Cerebellar nuclear complex (tissue), 1 donor: Measurements from ENCODE around the gene TP53I13.
A peak's percentile ranks its signal among the peaks of the same experiment; 100 is the strongest.

Source experiments
- DNase-seq, 2 experiments: peaks; one replicate each; lab custom pipeline; 2025; lab: John Stamatoyannopoulos, UW

Gene TP53I13

DNA sequence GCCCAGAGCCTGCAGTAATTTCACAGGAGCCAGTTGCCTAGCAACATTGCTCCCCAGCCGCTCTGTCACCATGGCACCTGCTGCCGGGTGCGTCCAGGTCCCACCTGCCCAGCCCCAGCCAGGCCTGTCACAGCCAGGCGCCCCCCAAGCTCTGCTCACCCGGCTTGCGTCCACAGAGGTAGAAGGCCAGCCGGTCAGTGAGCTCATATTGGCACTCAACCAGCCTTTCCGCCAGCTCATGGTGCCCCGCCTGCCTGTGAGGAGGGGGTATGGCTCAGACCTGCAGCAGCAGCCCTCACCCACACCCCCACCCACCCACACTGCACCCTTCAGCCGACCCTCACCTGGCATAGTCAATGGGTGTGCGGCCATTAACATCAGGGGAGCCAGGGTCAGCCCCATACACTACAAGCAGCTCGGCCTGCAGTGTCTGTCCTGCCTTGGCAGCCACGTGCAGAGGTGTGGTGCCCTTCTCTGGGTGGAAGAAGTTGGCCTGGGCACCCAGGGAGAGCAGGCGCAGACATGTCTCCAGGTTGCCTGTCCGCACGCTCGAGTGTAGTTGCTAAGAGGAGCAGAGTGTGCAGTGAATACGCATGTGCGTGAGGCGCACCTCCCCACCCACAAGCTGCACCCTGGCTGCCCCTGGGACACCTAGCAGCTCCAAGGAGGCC is 13.2 kb downstream of the TP53I13 start:
- DNase-seq: no peak

DNA sequence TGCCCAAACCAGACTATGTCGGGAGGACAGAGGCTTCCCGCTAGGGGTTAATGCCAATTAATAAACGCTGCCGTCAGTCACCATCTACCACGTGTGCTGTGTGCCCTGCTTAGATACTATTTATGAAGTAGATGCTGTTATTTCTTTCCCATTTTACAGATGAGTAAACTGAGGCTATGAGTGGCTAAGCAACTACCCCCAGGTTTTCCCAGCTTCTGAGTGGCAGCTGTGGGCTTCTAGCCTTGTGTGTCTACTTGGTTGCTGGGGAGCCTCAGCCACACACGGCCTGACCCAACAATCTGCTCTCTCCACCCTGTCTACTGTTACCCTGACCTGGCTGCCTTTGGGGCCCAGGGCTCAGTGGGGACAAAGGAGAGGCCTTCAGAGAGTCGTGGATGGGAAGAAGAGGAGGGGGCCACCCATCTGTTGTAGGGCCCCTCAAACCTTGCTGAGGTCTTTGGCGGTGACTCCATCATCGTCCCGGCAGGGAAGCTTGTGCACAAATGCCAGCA is 13.8 kb downstream of the TP53I13 start:
- no peak for DNase-seq

DNA sequence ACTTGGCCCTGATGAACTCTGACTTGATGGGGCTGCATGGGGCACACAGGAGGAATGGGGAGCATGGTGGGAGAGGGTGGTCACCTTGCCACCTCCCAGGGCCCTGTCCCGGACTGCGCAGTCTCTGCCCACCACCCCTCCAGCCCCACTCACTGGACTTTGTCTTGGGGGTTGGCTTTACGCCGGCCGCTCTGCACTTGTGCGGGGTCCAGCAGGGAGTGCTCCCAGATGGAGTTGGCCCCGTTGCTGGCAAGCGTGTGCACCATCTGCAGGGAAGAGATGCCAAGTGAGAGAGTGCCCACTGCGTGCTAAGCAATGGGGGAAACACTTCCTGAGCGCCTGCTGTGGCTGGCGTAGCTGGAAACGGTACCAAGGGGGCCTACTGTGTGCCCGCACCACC is 14.3 kb downstream of the TP53I13 start:
- peak in 1 of 2 experiments; percentile 59 for DNase-seq

DNA sequence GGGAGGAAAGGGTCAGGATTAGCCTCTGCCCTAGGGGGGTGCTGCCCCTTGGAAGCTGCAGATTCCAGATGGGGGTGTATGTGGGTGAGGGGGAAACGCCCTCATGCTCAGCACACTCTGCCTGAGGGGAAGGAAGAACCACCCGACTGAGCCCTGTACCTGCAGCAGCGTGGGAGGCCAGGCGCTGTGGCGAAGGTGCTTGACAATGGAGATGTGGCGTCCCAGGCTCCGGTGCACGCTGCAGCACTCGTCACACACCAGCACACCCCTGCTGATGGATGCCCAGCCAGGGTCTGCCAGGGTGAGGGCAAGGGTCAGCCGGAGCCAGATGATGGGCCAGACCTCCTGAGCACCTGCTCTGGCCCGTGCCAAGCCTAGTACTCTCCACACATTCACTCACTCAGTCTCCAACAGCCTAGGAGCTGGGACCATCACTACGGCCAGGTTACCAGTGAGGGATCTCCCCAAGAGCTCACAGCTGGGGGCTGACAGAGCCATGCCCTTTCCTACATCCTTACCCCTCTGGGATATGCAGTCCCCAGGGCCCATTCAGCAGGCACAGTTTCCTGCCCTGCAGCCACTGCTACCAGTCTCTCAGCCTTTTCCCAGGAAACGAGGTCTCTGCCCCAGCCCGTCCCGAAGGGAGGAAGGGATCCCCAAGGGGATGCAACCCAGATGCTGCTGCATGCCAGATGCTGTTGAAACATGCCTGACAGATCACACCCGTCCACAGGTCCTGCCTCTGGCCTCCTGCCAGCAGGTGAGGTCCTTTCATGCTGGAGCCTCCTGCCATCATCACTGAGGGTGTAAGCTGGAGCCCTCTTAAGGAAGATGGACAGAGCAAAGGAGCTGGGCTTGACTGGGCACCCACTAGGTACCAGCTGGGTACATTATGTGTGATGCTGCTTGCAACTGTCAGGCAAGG is 15.1 kb downstream of the TP53I13 start:
- no peak for DNase-seq

- no peak for DNase-seq
Observed at GRCh38 chr17:29584452-29585079, 16.1 kb downstream of the TP53I13 start.

DNA sequence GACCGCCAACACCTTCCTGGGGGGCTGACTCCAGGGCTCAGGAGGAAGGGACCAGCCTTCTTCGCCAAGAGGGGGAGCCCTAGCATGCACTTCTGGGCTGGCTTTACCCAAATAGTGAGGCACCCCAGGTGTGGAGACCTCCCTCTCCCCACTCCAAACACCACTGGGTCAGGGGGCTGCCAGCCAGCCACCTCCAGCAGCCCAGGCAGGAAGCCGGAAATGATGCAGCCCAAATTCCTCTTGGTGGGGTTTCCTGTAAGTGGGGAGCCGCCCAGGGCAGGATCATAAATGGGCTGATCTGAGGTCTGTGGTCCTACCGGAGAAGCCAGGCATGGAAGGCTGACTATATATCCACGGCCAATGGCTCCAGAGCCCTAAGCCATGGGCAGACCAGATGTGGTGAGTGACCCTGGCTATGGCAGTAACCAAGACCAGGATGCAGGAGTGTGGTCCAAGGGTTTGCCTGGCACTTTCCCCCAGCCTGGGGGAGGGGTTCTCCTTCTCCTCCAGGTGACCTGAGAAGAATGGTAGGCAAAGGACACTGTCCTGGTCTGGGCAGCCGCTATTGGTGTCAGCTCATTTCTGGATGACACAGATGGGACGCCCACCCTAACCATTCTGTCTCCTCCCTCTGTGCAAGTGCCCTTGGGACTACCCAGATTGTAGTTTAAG is 16.7 kb downstream of the TP53I13 start:
- no peak for DNase-seq

DNA sequence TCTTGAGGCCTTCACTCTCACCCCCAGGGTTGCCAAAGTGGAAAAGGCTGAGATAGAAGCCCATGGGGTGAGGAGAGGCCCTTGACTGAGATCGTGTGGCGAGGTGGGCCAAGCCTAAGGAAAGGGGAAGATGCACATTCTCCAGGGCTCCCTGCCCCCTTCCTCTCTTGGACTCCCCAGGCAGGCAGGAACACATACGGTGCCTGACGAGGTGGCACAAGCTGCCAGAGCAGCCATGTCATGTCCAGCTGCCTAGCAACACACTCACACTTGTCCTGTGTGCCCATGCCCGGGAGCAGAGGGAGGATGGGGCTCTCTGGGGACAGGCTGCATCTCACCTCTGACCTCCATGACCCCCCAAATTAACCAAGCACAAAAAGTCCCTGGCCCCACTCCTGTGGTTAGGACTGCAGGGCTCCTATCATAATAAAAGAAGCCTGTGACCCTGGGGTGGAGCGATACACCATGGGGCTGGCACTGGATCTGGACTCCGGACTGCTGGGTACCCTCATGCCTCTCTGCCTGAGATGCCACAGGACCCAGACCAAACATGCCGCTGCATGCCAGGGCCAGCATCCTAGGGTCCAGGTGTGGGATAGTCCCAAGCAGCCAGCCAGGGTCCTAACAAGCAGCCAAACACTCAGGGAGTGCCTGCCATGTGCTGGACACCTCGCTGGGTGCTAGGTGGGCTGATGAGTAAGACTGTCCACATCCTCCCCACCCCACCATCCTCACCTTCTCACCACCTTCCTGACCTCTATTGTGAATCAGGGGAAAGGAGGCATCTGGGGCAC is 18.4 kb downstream of the TP53I13 start:
- DNase-seq: no peak

- no peak for DNase-seq
Observed at GRCh38 chr17:29587591-29587990, 19.1 kb downstream of the TP53I13 start.

DNA sequence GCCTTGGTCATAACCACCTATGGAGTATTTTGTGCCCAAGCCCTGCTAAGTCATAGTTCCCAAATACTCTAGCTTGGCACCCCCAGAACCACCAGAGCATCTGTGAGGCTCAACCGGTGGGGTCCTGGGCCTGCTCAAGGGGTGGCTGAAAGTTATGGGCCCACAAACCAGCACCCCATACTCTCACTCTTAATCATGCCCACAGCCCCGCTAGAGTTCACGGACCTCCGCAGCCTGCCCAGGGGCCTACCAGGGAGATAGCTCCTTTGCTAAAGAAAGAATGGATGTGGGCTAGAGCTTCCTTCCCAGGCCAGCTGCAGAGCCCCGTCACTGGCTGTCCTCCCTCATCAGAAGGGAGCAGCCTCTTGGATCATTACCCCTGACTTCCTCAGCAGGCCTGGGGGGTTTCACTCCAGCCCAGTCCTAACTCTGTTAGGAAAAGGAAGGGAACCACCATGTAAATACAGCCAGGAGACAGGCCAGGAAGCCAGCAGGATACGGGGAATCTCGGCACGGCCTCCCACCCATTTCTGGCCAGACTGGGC is 19.6 kb downstream of the TP53I13 start:
- DNase-seq: no peak

DNA sequence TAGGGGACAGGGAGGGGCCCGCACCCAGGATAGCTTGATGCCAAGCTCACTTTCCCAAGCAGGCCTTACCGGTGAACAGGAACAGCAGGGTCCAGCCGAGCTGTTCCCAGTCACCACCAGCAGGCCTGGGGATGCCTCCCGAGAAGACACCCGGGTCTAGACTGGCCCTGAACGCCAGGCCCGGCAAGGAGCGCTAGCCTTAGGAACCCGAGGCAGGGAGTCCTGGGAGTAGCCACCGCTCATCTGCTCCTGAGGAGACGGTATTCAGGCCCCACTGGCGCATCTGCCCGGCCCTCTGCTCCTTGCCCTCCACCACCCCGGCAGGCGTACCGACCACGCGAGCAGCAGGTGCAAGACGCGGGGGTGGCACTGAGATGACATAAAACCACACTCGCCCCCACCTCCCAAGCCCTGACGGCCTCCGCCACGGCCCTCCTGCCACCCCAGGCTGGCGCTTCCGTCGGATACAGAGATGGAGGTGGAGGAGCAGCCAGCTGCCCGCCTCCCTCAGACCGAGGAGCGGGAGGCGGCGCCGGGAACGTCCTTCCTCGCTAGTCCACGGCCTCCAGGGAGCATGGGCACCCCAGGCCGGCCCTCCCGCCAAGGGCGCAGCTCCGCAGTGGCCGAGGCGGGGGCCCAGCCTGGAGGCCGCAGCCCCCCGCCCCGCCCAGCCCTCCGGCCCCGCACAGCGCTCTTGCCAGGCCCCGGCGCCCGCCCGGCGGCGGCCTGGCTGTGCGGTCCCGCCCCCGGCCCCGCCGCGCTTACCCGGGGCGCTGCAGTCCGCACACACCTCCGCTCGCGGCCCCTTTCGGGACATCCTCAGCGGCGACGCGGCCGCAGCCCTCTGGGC is 20.3 kb downstream of the TP53I13 start:
- no peak for DNase-seq

- DNase-seq: no peak
Observed at GRCh38 chr17:29589524-29590410, 21.3 kb downstream of the TP53I13 start, which contains the start of gene GIT1. Gene GIT1, minus strand, starts transcription at chr17:29589648. Its CDS starts 270 bp downstream, at chr17:29589378.

DNA sequence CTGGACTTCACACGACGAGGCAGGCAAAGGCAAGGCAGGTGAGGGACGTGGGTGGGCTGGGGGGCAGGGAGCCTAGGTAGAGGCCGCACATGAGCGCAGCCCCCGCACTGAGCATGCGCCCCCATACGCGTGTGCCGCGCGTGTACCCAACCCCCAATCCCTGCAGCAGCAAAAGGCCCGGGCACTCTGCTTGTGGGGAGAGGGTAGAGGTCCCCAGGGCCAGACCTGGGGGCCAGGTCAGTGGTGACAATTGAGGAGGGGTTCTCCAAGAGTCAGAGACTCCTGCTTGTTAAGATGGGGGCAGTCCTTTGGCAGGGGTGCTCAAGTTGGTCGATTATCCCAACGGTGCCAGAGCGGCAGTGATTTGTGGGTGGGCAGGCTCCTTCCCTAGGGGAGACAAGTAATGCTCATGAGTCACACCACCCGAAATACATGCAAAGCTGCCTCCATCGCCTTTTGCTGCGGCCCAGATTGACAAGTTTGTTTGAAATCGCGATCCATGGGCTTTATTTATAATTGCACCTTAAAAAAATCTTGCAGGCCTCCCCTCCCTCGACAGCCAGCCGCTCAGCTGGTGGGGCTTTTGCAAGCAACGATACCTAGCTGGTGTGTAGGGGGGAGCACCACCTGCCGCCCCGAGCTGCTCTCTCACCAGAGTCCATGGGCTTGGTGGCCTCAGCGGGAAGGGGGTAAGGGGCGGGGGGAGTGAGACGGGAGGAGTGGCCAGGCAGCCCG is 22.1 kb downstream of the TP53I13 start:
- no peak for DNase-seq

GRCh38 chr17:29591146-29591736 is 22.7 kb downstream of the TP53I13 start:
- DNase-seq: no peak

- peak in 1 of 2 experiments; percentile 47 for DNase-seq
Observed at GRCh38 chr17:29591737-29592608, 23.5 kb downstream of the TP53I13 start.

DNA sequence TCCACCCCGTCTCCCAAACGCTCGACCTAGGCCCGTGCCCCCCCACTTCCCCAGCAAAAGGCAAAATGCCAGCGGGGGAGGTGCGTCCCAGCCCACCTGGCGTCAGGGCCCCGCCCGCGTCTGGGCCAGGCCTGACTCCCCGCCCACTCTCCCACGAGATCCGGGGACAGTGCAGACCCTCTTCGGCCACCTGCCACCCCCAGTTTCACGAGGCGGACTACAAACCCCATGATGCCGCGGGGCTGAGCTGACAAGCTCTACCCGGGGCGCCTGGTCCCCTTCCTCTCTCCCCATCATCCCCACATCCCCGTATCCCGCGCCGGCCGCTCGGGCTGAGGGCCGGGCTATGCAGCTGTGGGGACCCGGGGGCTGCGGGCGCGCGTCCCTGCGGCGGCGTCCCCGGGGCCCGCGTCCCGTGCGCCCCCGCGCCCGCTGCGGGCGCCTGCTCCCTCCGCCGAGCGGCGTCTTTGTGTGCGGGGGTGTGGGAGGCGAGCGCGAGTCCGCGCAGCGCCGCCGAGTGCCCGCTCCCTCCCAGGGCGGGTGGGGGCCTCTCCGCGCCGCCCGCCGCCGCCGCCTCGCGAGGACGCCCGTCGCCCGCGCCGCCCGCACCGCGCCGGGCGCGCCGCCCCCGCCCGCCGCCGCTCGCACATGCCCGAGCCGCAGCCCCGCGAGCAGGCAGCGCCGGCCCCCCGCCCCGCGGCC is 24.5 kb downstream of the TP53I13 start, which contains the start of gene ANKRD13B:
Gene ANKRD13B, plus strand, starts transcription at position 283 of the 702 bp plus-strand sequence. CDS start 490 bp downstream, outside the sequence.
- DNase-seq: no peak
